ENCODE measurements around the gene SGIP1. TPM values are rescaled to one million over a fixed set of nuclear protein-coding genes. Genes with fewer than 3 reads are reported as not detected.

SGIP1 gene
- polyA plus RNA-seq, 1 of the 3 experiments (the other 2 are of a cell fraction): 15.5 TPM

- H3K27ac ChIP-seq (ENCODE audit: low read depth in 2 of 2, low read length in 1 of 2): peak overlapping the region in 1 of 2 experiments; percentile 69; a peak in 1 of 4 replicates
- ChIA-PET POLR2A (no interaction called here), CTCF (interaction anchor here (1.4 kb wide), 1 partner anchor 34 kb away, joined by 3 read pairs; no protein-coding TSS in a partner anchor)
- no peak overlapping the region for H3K9ac ChIP-seq
- H4K20me1 ChIP-seq (ENCODE audit: insufficient read depth): no peaks in the 10 kb centered on the region
- H3K9me3 ChIP-seq: no peaks in the 10 kb centered on the region
- H3K4me2 ChIP-seq: no peak overlapping the region
- no peak for TF ChIP-seq USF1 (IDR thresholded peaks at IDR 0.05; ENCODE audit: borderline replicate concordance, low read depth)
- TF ChIP-seq YY1 (IDR thresholded peaks at IDR 0.05; ENCODE audit: low read depth): no peak
- TF ChIP-seq MAX (IDR thresholded peaks at IDR 0.05; ENCODE audit: low read depth): no peak
- no peak for TF ChIP-seq RFX5 (IDR thresholded peaks at IDR 0.05; ENCODE audit: low read length)
- no peak for TF ChIP-seq RAD21 (IDR thresholded peaks at IDR 0.05; ENCODE audit: low read length)
- TF ChIP-seq ELF1 (IDR thresholded peaks at IDR 0.05): no peak
- no peak for TF ChIP-seq MEF2A (IDR thresholded peaks at IDR 0.05; ENCODE audit: borderline replicate concordance, low read depth)
- no peak for TF ChIP-seq FOXJ3 (CRISPR knock-in tag; IDR thresholded peaks at IDR 0.05)
- no peak for TF ChIP-seq PBX3 (IDR thresholded peaks at IDR 0.05)
- no peak for TF ChIP-seq FOSL2 (IDR thresholded peaks at IDR 0.05; ENCODE audit: borderline replicate concordance, low read depth)
- TF ChIP-seq GATA2 (CRISPR knock-in tag; IDR thresholded peaks at IDR 0.05): no peak
- no peak for TF ChIP-seq NFIC (IDR thresholded peaks at IDR 0.05; ENCODE audit: borderline replicate concordance)
- no peak for TF ChIP-seq SMC3 (IDR thresholded peaks at IDR 0.05; ENCODE audit: low read depth, low read length)
- no peak for TF ChIP-seq JUND (IDR thresholded peaks at IDR 0.05)
- TF ChIP-seq RXRA (IDR thresholded peaks at IDR 0.05; ENCODE audit: borderline replicate concordance, low read depth): no peak
- TF ChIP-seq EZH2phosphoT487 (IDR thresholded peaks at IDR 0.05; ENCODE audit: borderline replicate concordance, low read depth): no peak
- no peak overlapping the region for H3K4me3 ChIP-seq (ENCODE audit: low read depth in 2 of 2, low read length in 1 of 2)
- DNase-seq: no peak
- peaks cover 0 to 76% of the 10 kb centered on the region in 2 experiments for H3K36me3 ChIP-seq (replicated peaks in 1 of 2; ENCODE audit: control insufficient read depth in 1 of 2, insufficient read depth in 2 of 2, low read length in 1 of 2)
- WGBS (ENCODE audit: low lambda C conversion rate): 88% methylated on average over 7 of the region's 7 CpGs
- H3F3A ChIP-seq (replicated peaks; ENCODE audit: insufficient read depth): peaks cover 3% of the 10 kb centered on the region
- H2AFZ ChIP-seq (ENCODE audit: low read depth): no peak overlapping the region
- H3K9me2 ChIP-seq: no peaks in the 10 kb centered on the region
- no peaks in the 10 kb centered on the region for H3K79me2 ChIP-seq (ENCODE audit: insufficient read depth)
- no peaks in the 10 kb centered on the region; a peak in 2 of 4 replicates for H3K4me1 ChIP-seq (ENCODE audit: control insufficient read depth in 1 of 2, insufficient read depth in 2 of 2, low read depth in 1 of 2, low read length in 1 of 2)
- no peaks in the 10 kb centered on the region for H3K27me3 ChIP-seq (ENCODE audit: insufficient read depth)
Measured at GRCh38 chr1:66690666-66691381, 156.9 kb downstream of the SGIP1 start.

GRCh38 chr1:66692681-66693080, 158.7 kb downstream of the SGIP1 start:
- Histone ChIP-seq H3K79me2 (ENCODE audit: insufficient read depth) (no peaks in the 10 kb centered on the region), H3K9me3 (no peaks in the 10 kb centered on the region), H3K9me2 (no peaks in the 10 kb centered on the region), H3K4me1 (ENCODE audit: control insufficient read depth in 1 of 2, insufficient read depth in 2 of 2, low read depth in 1 of 2, low read length in 1 of 2) (no peaks in the 10 kb centered on the region; a peak in 2 of 4 replicates), H3K9ac (no peak overlapping the region), H3K27ac (ENCODE audit: low read depth in 2 of 2, low read length in 1 of 2) (peak overlapping the region in 1 of 2 experiments; percentile 80; a peak in 1 of 4 replicates), H2AFZ (ENCODE audit: low read depth) (no peak overlapping the region), H3K4me3 (ENCODE audit: low read depth in 2 of 2, low read length in 1 of 2) (no peak overlapping the region), H3K4me2 (no peak overlapping the region), H4K20me1 (ENCODE audit: insufficient read depth) (no peaks in the 10 kb centered on the region), H3K36me3 (replicated peaks in 1 of 2; ENCODE audit: control insufficient read depth in 1 of 2, insufficient read depth in 2 of 2, low read length in 1 of 2) (peaks cover 0 to 74% of the 10 kb centered on the region in 2 experiments), H3K27me3 (ENCODE audit: insufficient read depth) (no peaks in the 10 kb centered on the region), H3F3A (replicated peaks; ENCODE audit: insufficient read depth) (no peaks in the 10 kb centered on the region)
- TF ChIP-seq EZH2phosphoT487 (IDR thresholded peaks at IDR 0.05; ENCODE audit: borderline replicate concordance, low read depth) (no peak), YY1 (IDR thresholded peaks at IDR 0.05; ENCODE audit: low read depth) (no peak), FOXM1 (IDR thresholded peaks at IDR 0.05; ENCODE audit: low read depth) (no peak), TCF12 (IDR thresholded peaks at IDR 0.05) (no peak)
- CTCF ChIA-PET: interaction anchor here (0.6 to 1.9 kb wide), 4 partner anchors 8 to 869 kb away, joined by 3 to 7 read pairs (median 3); no protein-coding TSS in a partner anchor
- no peak for DNase-seq
- 86% methylated on average over 3 of the region's 3 CpGs for WGBS (ENCODE audit: low lambda C conversion rate)
- POLR2A ChIA-PET: no interaction called here

Data from SK-N-SH (cell line).